ENCODE results near the gene ASB18. TPM values are rescaled to one million over a fixed set of nuclear protein-coding genes. Genes with fewer than 3 reads are reported as not detected.
"Not testable (repeated sequence)": the region's sequence is repeated elsewhere in the genome, so short reads cannot be mapped to it uniquely, and the experiment has no call there.

Gene ASB18
- polyA plus RNA-seq, 10 donors: 2.9 to 12.9 (median 5.6) TPM

- no peak for DNase-seq
Measured at GRCh38 chr2:236286873-236287545, 22.8 kb upstream of the ASB18 start.

- no peak for DNase-seq
Measured at GRCh38 chr2:236284208-236284607, 20.0 kb upstream of the ASB18 start.

GRCh38 chr2:236282406-236282805 is 18.2 kb upstream of the ASB18 start:
- DNase-seq: no peak

GRCh38 chr2:236281423-236281822 is 17.2 kb upstream of the ASB18 start:
- no peak for DNase-seq

DNA sequence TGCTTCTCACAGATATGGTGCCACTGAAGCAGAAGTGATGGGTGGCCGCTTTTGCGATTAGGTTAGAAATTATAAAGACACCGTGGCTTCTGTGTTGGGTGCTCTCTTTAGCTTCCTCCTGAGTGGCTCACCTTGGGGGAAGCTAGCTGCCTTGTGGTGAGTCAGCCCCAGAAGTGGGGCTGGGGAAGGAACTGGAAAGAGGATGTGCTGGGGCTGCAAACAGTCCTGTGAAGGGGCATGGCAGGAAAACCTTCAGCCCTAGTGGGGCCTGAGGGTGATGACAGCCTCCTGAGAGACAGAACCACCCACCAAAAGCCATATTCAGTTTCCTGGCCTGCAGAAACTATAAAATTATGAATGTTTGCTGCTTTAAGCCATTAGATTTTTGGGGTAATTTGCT is 8.9 kb upstream of the ASB18 start:
- DNase-seq: no peak

DNA sequence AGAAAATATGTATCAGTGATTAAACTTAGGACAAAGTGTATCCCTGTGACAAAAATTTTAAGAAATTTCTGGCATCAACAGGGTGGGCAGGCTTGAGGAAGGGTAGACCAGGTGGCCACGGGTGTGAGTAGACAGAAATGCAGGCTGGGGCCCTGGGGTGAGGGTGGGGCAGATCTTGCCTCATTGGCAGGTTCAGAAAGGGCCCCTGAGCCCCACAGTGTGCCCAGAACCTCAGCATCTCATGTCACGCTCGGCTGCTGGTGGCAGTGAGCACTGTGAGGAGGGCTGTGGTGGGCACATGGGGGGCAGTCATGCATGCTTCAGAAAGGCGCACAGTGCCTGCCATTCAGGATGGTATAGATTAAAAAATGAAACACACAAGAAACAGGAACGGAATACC is 7.6 kb upstream of the ASB18 start:
- DNase-seq: no peak

GRCh38 chr2:236269876-236270275 is 5.7 kb upstream of the ASB18 start:
- not testable (repeated sequence) for DNase-seq

- no peak for DNase-seq
Measured at GRCh38 chr2:236265675-236266074, 1.5 kb upstream of the ASB18 start.

DNA sequence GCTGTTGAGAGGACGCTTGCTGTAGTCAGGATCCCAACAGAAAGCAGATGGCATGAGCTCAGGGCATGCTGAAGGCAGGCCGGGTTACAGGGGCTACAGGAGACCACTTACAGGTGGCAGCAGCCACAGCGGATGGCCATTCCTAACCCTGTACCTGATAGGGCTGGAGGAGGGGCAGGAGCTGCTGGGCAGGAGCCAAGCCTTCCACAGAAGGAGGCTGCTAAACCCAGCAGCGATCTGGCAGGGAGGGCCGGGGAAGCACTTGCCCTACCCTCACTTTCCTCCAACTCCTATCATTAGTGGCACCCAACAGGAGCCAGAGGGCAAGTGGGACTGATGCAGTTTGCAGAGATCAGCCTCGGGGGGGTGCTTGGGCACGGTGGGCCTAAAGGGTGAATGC is 2.0 kb downstream of the ASB18 start:
- no peak for DNase-seq

DNA sequence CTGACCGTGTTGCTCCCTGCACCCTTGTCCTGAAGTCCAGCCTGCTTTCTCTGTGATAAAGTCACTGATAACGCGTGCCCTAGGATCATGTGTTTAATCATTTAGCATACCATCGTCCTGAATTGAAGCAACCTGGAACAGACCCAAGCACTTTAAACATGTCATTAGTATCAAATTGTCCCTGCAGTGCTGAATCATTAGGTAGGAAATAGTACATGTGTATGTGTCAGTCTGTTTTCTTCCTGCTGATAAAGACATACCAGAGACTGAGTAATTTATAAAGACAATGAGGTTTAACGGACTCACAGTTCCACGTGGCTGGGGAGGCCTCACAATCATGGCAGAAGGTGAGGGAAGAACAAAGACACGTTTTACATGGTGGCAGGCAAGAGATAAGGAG is 2.8 kb downstream of the ASB18 start:
- DNase-seq: no peak

- DNase-seq: no peak
Measured at GRCh38 chr2:236259371-236259770, 4.8 kb downstream of the ASB18 start.

GRCh38 chr2:236257575-236257974 is 6.6 kb downstream of the ASB18 start:
- no peak for DNase-seq

- no peak for DNase-seq
Measured at GRCh38 chr2:236257136-236257535, 7.1 kb downstream of the ASB18 start.

GRCh38 chr2:236256366-236256985 is 7.7 kb downstream of the ASB18 start:
- no peak for DNase-seq

DNA sequence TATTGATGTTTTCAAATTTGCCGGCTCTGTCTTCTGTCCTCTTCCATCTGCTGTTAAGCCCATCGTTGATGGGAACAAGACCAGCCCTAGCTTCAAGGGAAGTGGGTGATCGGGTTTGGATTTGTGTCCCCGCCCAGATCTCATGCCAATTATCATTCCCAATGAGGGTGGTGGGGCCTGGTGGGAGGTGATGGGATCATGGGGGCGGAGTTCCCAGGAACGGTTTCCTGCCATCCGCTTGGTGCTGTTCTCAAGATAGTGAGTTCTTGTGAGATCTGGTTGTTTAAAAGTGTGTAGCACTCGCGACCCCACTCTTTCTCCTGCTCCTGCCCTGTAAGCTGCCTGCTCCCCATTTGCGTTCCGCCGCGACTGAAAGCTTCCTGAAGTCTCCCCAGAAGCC is 9.5 kb downstream of the ASB18 start:
- no peak for DNase-seq

- DNase-seq: no peak
Measured at GRCh38 chr2:236254001-236254400, 10.2 kb downstream of the ASB18 start.

GRCh38 chr2:236252602-236253001 is 11.6 kb downstream of the ASB18 start:
- no peak for DNase-seq

- no peak for DNase-seq
Measured at GRCh38 chr2:236250909-236251579, 13.2 kb downstream of the ASB18 start.

DNA sequence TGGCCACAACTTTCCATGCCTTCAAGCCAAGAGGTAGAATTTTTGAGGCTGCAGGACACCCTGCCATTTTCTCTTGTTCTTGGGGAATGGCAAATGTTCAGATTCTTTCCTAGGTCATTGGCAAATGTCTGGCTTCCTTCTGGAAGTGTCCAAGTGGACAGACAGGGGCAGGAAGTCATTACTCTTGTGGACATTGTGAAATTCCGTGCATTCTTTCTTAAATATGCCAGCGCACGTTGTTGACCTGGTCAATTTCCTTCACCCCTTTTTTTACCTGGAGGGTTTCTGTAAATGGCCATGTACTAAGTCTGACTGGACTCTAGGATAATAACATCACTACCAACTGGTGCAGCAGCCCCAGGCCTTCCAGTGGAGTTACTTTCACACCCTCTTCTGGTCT is 13.9 kb downstream of the ASB18 start:
- no peak for DNase-seq

DNA sequence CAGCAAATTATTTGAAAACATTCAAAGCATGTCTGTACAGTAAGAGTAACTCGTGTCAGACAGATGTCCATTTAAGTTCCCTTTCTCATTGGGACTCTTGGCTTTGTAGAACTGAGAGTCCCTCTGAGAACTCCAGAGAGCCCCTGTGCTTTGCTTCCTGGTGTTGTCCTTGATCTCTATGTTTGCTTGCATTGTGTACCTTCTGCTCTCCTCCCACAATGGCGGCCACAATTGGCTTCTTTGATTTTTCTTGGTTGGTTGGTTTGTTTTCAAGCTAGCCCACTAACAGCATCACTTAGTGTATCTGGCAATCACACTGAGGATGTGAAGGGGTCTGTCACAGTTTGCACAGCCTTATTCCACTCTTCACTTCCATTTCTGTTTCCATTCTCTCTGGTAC is 15.1 kb downstream of the ASB18 start:
- no peak for DNase-seq

DNA sequence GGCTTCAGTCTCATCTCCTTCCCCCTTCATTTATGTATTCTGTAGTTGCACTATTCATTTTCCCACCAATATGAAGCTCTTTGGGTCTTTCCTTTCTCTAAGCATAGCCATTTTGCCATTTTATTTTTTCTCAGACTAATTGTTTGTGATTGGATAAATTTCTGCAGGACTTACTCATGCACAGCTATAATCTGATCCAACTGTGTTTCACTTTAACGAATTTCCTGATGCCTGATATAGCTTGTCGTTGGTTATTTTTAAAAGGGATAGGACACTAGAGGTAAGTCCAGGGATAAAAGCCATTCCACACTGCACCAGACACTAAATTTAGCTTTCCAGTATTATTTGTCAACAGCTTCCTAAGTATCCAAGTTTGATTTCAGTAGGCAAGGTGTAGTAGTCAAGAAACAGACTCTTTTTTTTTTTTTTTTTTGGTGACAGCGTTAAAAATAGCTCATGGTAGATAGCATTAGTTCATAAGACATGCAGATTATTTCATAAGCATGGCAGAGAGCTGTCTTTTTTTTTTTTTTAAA is 17.4 kb downstream of the ASB18 start:
- no peak for DNase-seq

DNA sequence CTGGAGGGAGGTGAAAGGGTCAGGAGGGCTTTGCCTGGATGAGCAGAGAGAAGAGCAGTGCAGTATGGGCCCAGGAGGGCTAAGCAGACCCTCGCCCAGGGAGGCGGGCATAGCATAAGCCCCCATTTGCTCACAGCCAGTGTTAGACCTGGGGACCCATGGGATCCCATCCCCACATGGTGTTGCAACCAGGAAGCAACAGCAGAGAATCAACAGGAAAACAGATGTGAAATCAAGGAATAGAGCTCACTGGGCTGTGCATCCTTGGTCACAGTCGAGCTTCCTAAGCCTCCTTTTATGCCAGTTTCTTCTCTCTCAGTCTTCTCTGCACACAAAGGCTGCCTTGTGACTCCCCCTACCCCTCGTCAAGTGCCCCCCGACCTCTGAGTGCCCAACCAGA is 19.9 kb downstream of the ASB18 start:
- no peak for DNase-seq

DNA sequence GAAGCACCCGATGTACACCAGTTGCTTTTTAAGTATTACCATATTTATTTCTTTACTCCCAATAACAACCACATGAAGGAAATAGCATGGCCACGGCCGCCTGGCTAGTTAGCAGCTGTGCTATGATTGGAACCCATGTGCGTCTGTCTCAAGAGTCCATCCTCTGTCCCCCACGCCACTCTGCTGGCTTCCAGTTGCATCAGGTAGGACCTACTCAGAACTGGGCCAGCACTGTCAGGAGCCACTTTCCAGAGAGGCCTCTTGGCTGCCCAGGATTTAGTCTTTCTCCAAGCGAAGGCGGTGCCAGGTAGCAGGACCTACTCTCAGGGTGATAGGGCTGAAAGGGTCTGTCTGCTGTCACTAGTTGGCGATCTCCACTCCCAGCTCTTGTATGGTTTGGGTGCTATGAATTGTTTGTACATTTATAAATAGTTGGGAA is 22.1 kb downstream of the ASB18 start:
- DNase-seq: no peak
